GM03348 (cell line): ENCODE data around the gene INSR.
A peak's percentile ranks its signal among the peaks of the same experiment; 100 is the strongest.
"Not testable (repeated sequence)": the region's sequence is repeated elsewhere in the genome, so short reads cannot be mapped to it uniquely, and the experiment has no call there.

Source experiments
- DNase-seq: peaks from one replicate; pipeline ENCODE4 v3.0.0; 2012; ENCODE audit warnings: low spot score

The INSR gene

GRCh38 chr19:7224209-7224686 is 70.0 kb downstream of the INSR start:
- DNase-seq: peak; percentile 49

GRCh38 chr19:7223429-7223828 is 70.8 kb downstream of the INSR start:
- DNase-seq: no peak

GRCh38 chr19:7219056-7219455 is 75.2 kb downstream of the INSR start:
- DNase-seq: no peak

GRCh38 chr19:7217861-7218260 is 76.4 kb downstream of the INSR start:
- DNase-seq: no peak

GRCh38 chr19:7216373-7216902 is 77.8 kb downstream of the INSR start:
- no peak for DNase-seq

- no peak for DNase-seq
Measured at GRCh38 chr19:7215176-7215575, 79.0 kb downstream of the INSR start.

- no peak for DNase-seq
Measured at GRCh38 chr19:7214324-7215089, 79.7 kb downstream of the INSR start.

- DNase-seq: no peak
Measured at GRCh38 chr19:7213628-7214323, 80.4 kb downstream of the INSR start.

- DNase-seq: no peak
Measured at GRCh38 chr19:7211191-7211951, 82.8 kb downstream of the INSR start.

GRCh38 chr19:7210359-7210758 is 83.9 kb downstream of the INSR start:
- DNase-seq: no peak

GRCh38 chr19:7209597-7210325 is 84.5 kb downstream of the INSR start:
- DNase-seq: not testable (repeated sequence)

- DNase-seq: not testable (repeated sequence)
Measured at GRCh38 chr19:7209036-7209435, 85.2 kb downstream of the INSR start.

GRCh38 chr19:7203332-7203731 is 90.9 kb downstream of the INSR start:
- no peak for DNase-seq

- DNase-seq: no peak
Measured at GRCh38 chr19:7202888-7203287, 91.3 kb downstream of the INSR start.

- no peak for DNase-seq
Measured at GRCh38 chr19:7200736-7201135, 93.5 kb downstream of the INSR start.

- DNase-seq: no peak
Measured at GRCh38 chr19:7199613-7200533, 94.3 kb downstream of the INSR start.

- DNase-seq: peak; percentile 99
Measured at GRCh38 chr19:7197760-7198696, 96.2 kb downstream of the INSR start.

- DNase-seq: peak; percentile 92
Measured at GRCh38 chr19:7197119-7197759, 97.0 kb downstream of the INSR start.

GRCh38 chr19:7196763-7197118 is 97.5 kb downstream of the INSR start:
- peak; percentile 40 for DNase-seq
